Smooth muscle cell (in vitro differentiated cells): Measurements from ENCODE around the gene LCE6A. TPM values are rescaled to one million over a fixed set of nuclear protein-coding genes. Genes with fewer than 3 reads are reported as not detected.

Experiments used
- DNase-seq: peaks from one replicate; lab custom pipeline; 2025; ENCODE audit not compliant: unreplicated experiment; lab: John Stamatoyannopoulos, UW
- H2AFZ ChIP-seq: fragments of 200-600 bp; sonication (generic); 2 replicates; pipeline ENCODE4 v1.6.0; 2016; ENCODE audit warnings: antibody characterized with exemption, low read depth, mild to moderate bottlenecking
- H3F3A ChIP-seq: fragments of 200-600 bp; sonication (generic); 2 replicates; pipeline ENCODE4 v1.6.0; 2017; ENCODE audit warnings: antibody characterized with exemption, low read depth
- H3K27ac ChIP-seq: fragments of 200-600 bp; sonication (generic); 2 replicates; pipeline ENCODE4 v1.5.1; 2016; ENCODE audit warnings: low read depth, mild to moderate bottlenecking
- H3K27me3 ChIP-seq: fragments of 200-600 bp; sonication (generic); 2 replicates; pipeline ENCODE4 v1.6.1; 2016; ENCODE audit warnings: low read depth, mild to moderate bottlenecking
- H3K36me3 ChIP-seq: fragments of 200-600 bp; sonication (generic); 2 replicates; pipeline ENCODE4 v1.5.1; 2016; ENCODE audit warnings: low read depth
- H3K4me1 ChIP-seq: fragments of 200-600 bp; sonication (generic); 2 replicates; pipeline ENCODE4 v1.5.1; 2016; ENCODE audit warnings: low read depth
- H3K4me2 ChIP-seq: fragments of 200-600 bp; sonication (generic); 2 replicates; pipeline ENCODE4 v1.6.0; 2016; ENCODE audit warnings: mild to moderate bottlenecking
- H3K4me3 ChIP-seq: fragments of 200-600 bp; sonication (generic); 2 replicates; pipeline ENCODE4 v1.5.1; 2016; ENCODE audit warnings: mild to moderate bottlenecking
- H3K79me2 ChIP-seq: fragments of 200-600 bp; sonication (generic); 2 replicates; pipeline ENCODE4 v1.6.0; 2016; ENCODE audit warnings: low read depth, mild to moderate bottlenecking
- H3K9ac ChIP-seq: fragments of 200-600 bp; sonication (generic); 2 replicates; pipeline ENCODE4 v1.6.0; 2016; ENCODE audit warnings: low read depth
- H3K9me3 ChIP-seq: fragments of 200-600 bp; sonication (generic); replicated peaks from 2 replicates; pipeline ENCODE4 v1.5.1; 2016; ENCODE audit warnings: low read depth
- H4K20me1 ChIP-seq: fragments of 200-600 bp; sonication (generic); 2 replicates; pipeline ENCODE4 v1.6.0; 2016; ENCODE audit warnings: low read depth
- CTCF ChIP-seq: fragments of 200-600 bp; sonication (generic); IDR thresholded peaks from 2 replicates; pipeline ENCODE4 v1.5.1; 2017; ENCODE audit warnings: borderline replicate concordance, mild to moderate bottlenecking, antibody characterized with exemption; ENCODE audit not compliant: insufficient read depth, poor library complexity, severe bottlenecking
- WGBS: methylation state at CpG from one replicate; pipeline ENCODE4 v1.1.7; 2016; ENCODE audit warnings: low lambda C conversion rate; 5-methylcytosine and 5-hydroxymethylcytosine counted together
- polyA plus RNA-seq: library from polyadenylated mRNA; unstranded; fragments of >200 nt; fragmentation: Nextera tagmentation; extraction: Ambion mirVana; gene quantifications from 2 replicates; pipeline ENCODE4 v1.2.1, GENCODE V29; 2016
- total RNA-seq: library from RNA; depleted of rRNA; stranded (reverse); fragments of >200 nt; gene quantifications from 2 replicates; pipeline ENCODE4 v1.2.3, GENCODE V29; 2014

Gene LCE6A
- total and polyA plus RNA-seq, 2 experiments from 2014 or later = not detected

GRCh38 chr1:152884085-152884484 is 41.4 kb downstream of the LCE6A start:
- H3K27ac ChIP-seq = no peak overlapping the region
- no peaks in the 10 kb centered on the region for H3K9me3 ChIP-seq
- no peak overlapping the region for H3K4me3 ChIP-seq
- H3K9ac ChIP-seq = no peak overlapping the region
- H4K20me1 ChIP-seq = no peaks in the 10 kb centered on the region
- no peaks in the 10 kb centered on the region for H3F3A ChIP-seq
- H3K4me2 ChIP-seq = no peak overlapping the region
- H2AFZ ChIP-seq = no peak overlapping the region
- H3K79me2 ChIP-seq = no peaks in the 10 kb centered on the region
- H3K27me3 ChIP-seq = no peaks in the 10 kb centered on the region
- H3K4me1 ChIP-seq = no peaks in the 10 kb centered on the region
- TF ChIP-seq CTCF = no peak
- no peaks in the 10 kb centered on the region for H3K36me3 ChIP-seq
- DNase-seq = no peak

GRCh38 chr1:152884506-152884905 is 41.9 kb downstream of the LCE6A start:
- WGBS = 100% methylated on average over 1 of the region's 1 CpG
- Histone ChIP-seq H3K79me2 (no peaks in the 10 kb centered on the region), H3K4me3 (no peak overlapping the region), H3K27me3 (no peaks in the 10 kb centered on the region), H3K9ac (no peak overlapping the region), H3K27ac (no peak overlapping the region), H3K4me2 (no peak overlapping the region), H4K20me1 (no peaks in the 10 kb centered on the region), H3K4me1 (no peaks in the 10 kb centered on the region), H2AFZ (no peak overlapping the region), H3K36me3 (no peaks in the 10 kb centered on the region), H3F3A (no peaks in the 10 kb centered on the region), H3K9me3 (no peaks in the 10 kb centered on the region)
- no peak for TF ChIP-seq CTCF
- DNase-seq = no peak

GRCh38 chr1:152884966-152885624 is 42.4 kb downstream of the LCE6A start:
- 49% methylated on average over 4 of the region's 4 CpGs for WGBS
- Histone ChIP-seq H3F3A (no peaks in the 10 kb centered on the region), H3K36me3 (no peaks in the 10 kb centered on the region), H3K4me3 (no peak overlapping the region), H3K9me3 (no peaks in the 10 kb centered on the region), H4K20me1 (no peaks in the 10 kb centered on the region), H3K79me2 (no peaks in the 10 kb centered on the region), H3K27ac (no peak overlapping the region), H3K9ac (no peak overlapping the region), H3K4me2 (no peak overlapping the region), H2AFZ (no peak overlapping the region), H3K4me1 (no peaks in the 10 kb centered on the region), H3K27me3 (no peaks in the 10 kb centered on the region)
- DNase-seq = no peak
- TF ChIP-seq CTCF = no peak

- H3K27me3 ChIP-seq = no peaks in the 10 kb centered on the region
- H3K9ac ChIP-seq = no peak overlapping the region
- no peak for DNase-seq
- H3K4me3 ChIP-seq = no peak overlapping the region
- H3K4me1 ChIP-seq = no peaks in the 10 kb centered on the region
- no peaks in the 10 kb centered on the region for H3K79me2 ChIP-seq
- 24% methylated on average over 3 of the region's 3 CpGs for WGBS
- no peak overlapping the region for H2AFZ ChIP-seq
- H3K36me3 ChIP-seq = no peaks in the 10 kb centered on the region
- no peaks in the 10 kb centered on the region for H3K9me3 ChIP-seq
- H3F3A ChIP-seq = no peaks in the 10 kb centered on the region
- no peak overlapping the region for H3K27ac ChIP-seq
- H4K20me1 ChIP-seq = no peaks in the 10 kb centered on the region
- no peak overlapping the region for H3K4me2 ChIP-seq
- TF ChIP-seq CTCF = no peak
Measured at GRCh38 chr1:152886085-152886484, 43.4 kb downstream of the LCE6A start.
